T-helper 1 cell treated with Interleukin-12 subunit alpha and Interleukin-12 subunit beta and Interleukin-4 antibody, amounts not matched to agents 30 μg/mL and 1 μg/mL, for 36 hours (primary cell): ENCODE data around the gene VSTM2B.
A peak's percentile ranks its signal among the peaks of the same experiment; 100 is the strongest.

Experiments used
- H3K27ac Mint-ChIP-seq: one replicate; pipeline ENCODE4 v1.8.0; 2021; ENCODE audit warnings: mild to moderate bottlenecking, mixed read lengths
- H3K27me3 Mint-ChIP-seq: one replicate; pipeline ENCODE4 v1.8.0; 2021; ENCODE audit warnings: low read depth, mixed read lengths
- H3K36me3 Mint-ChIP-seq: one replicate; pipeline ENCODE4 v1.8.0; 2021; ENCODE audit warnings: low read depth, mixed read lengths
- H3K4me1 Mint-ChIP-seq: one replicate; pipeline ENCODE4 v1.8.0; 2021; ENCODE audit warnings: low read depth, mixed read lengths
- H3K4me3 Mint-ChIP-seq: one replicate; pipeline ENCODE4 v1.8.0; 2021; ENCODE audit warnings: mild to moderate bottlenecking, moderate library complexity, mixed read lengths
- H3K9me3 Mint-ChIP-seq: one replicate; pipeline ENCODE4 v1.8.0; 2021; ENCODE audit warnings: mixed read lengths

VSTM2B gene

GRCh38 chr19:29516358-29516725 is 9.5 kb upstream of the VSTM2B start:
- no peaks in the 10 kb centered on the region for H3K36me3 Mint-ChIP-seq
- no peak overlapping the region for H3K4me3 Mint-ChIP-seq
- peaks cover 8% of the 10 kb centered on the region for H3K27me3 Mint-ChIP-seq
- H3K4me1 Mint-ChIP-seq = no peaks in the 10 kb centered on the region
- no peak overlapping the region for H3K27ac Mint-ChIP-seq
- H3K9me3 Mint-ChIP-seq = no peaks in the 10 kb centered on the region

- no peaks in the 10 kb centered on the region for H3K4me1 Mint-ChIP-seq
- H3K36me3 Mint-ChIP-seq = no peaks in the 10 kb centered on the region
- H3K9me3 Mint-ChIP-seq = no peaks in the 10 kb centered on the region
- peaks cover 11% of the 10 kb centered on the region for H3K27me3 Mint-ChIP-seq
- H3K4me3 Mint-ChIP-seq = no peak overlapping the region
- H3K27ac Mint-ChIP-seq = no peak overlapping the region
These were observed 8.9 kb upstream of the VSTM2B start for GRCh38 chr19:29516821-29517395.

GRCh38 chr19:29517412-29517811 is 8.4 kb upstream of the VSTM2B start:
- H3K9me3 Mint-ChIP-seq = no peaks in the 10 kb centered on the region
- H3K27ac Mint-ChIP-seq = no peak overlapping the region
- H3K4me1 Mint-ChIP-seq = no peaks in the 10 kb centered on the region
- H3K4me3 Mint-ChIP-seq = no peak overlapping the region
- peaks cover 15% of the 10 kb centered on the region for H3K27me3 Mint-ChIP-seq
- H3K36me3 Mint-ChIP-seq = no peaks in the 10 kb centered on the region

- Mint-ChIP-seq H3K4me1 (no peaks in the 10 kb centered on the region), H3K27me3 (peaks cover 20% of the 10 kb centered on the region), H3K27ac (no peak overlapping the region), H3K4me3 (no peak overlapping the region), H3K36me3 (no peaks in the 10 kb centered on the region), H3K9me3 (no peaks in the 10 kb centered on the region)
These were observed 7.8 kb upstream of the VSTM2B start for GRCh38 chr19:29517946-29518345.

- no peak overlapping the region for H3K4me3 Mint-ChIP-seq
- H3K27me3 Mint-ChIP-seq = peaks cover 32% of the 10 kb centered on the region
- no peak overlapping the region for H3K27ac Mint-ChIP-seq
- no peaks in the 10 kb centered on the region for H3K36me3 Mint-ChIP-seq
- no peaks in the 10 kb centered on the region for H3K4me1 Mint-ChIP-seq
- H3K9me3 Mint-ChIP-seq = no peaks in the 10 kb centered on the region
These were observed 6.6 kb upstream of the VSTM2B start for GRCh38 chr19:29519146-29519545.

GRCh38 chr19:29519931-29520330 is 5.9 kb upstream of the VSTM2B start:
- Mint-ChIP-seq H3K4me3 (no peak overlapping the region), H3K27ac (no peak overlapping the region), H3K27me3 (peaks cover 40% of the 10 kb centered on the region), H3K36me3 (no peaks in the 10 kb centered on the region), H3K4me1 (peaks cover under 1% of the 10 kb centered on the region), H3K9me3 (no peaks in the 10 kb centered on the region)

GRCh38 chr19:29520390-29520789 is 5.4 kb upstream of the VSTM2B start:
- Mint-ChIP-seq H3K4me3 (no peak overlapping the region), H3K9me3 (no peaks in the 10 kb centered on the region), H3K36me3 (no peaks in the 10 kb centered on the region), H3K27me3 (peaks cover 42% of the 10 kb centered on the region), H3K4me1 (peaks cover 1% of the 10 kb centered on the region), H3K27ac (no peak overlapping the region)

- Mint-ChIP-seq H3K27ac (no peak overlapping the region), H3K4me1 (peaks cover 3% of the 10 kb centered on the region), H3K9me3 (no peaks in the 10 kb centered on the region), H3K36me3 (no peaks in the 10 kb centered on the region), H3K27me3 (peaks cover 45% of the 10 kb centered on the region), H3K4me3 (no peak overlapping the region)
These were observed 4.3 kb upstream of the VSTM2B start for GRCh38 chr19:29521291-29522075.

- Mint-ChIP-seq H3K36me3 (peaks cover 5% of the 10 kb centered on the region), H3K4me3 (no peak overlapping the region), H3K27me3 (peaks cover 62% of the 10 kb centered on the region), H3K27ac (no peak overlapping the region), H3K4me1 (peaks cover 11% of the 10 kb centered on the region), H3K9me3 (no peaks in the 10 kb centered on the region)
These were observed 2.2 kb upstream of the VSTM2B start for GRCh38 chr19:29523568-29523967.

GRCh38 chr19:29524201-29524911 is 1.4 kb upstream of the VSTM2B start:
- Mint-ChIP-seq H3K36me3 (peaks cover 5% of the 10 kb centered on the region), H3K4me1 (peaks cover 16% of the 10 kb centered on the region), H3K27ac (no peak overlapping the region), H3K9me3 (no peaks in the 10 kb centered on the region), H3K4me3 (peak overlapping the region; percentile 31), H3K27me3 (peaks cover 70% of the 10 kb centered on the region)

GRCh38 chr19:29524912-29525831 is 622 bp upstream of the VSTM2B start:
- Mint-ChIP-seq H3K9me3 (no peaks in the 10 kb centered on the region), H3K27ac (peak overlapping the region; percentile 52), H3K4me1 (peaks cover 17% of the 10 kb centered on the region), H3K36me3 (peaks cover 5% of the 10 kb centered on the region), H3K27me3 (peaks cover 68% of the 10 kb centered on the region), H3K4me3 (no peak overlapping the region)

GRCh38 chr19:29526730-29527499 is 1.1 kb downstream of the VSTM2B start:
- Mint-ChIP-seq H3K9me3 (no peaks in the 10 kb centered on the region), H3K4me3 (peak overlapping the region; percentile 63), H3K27ac (no peak overlapping the region), H3K27me3 (peaks cover 78% of the 10 kb centered on the region), H3K36me3 (peaks cover 5% of the 10 kb centered on the region), H3K4me1 (peaks cover 19% of the 10 kb centered on the region)

GRCh38 chr19:29527500-29528328 is 1.9 kb downstream of the VSTM2B start:
- H3K9me3 Mint-ChIP-seq = no peaks in the 10 kb centered on the region
- H3K27ac Mint-ChIP-seq = peak overlapping the region; percentile 74
- peak overlapping the region; percentile 73 for H3K4me3 Mint-ChIP-seq
- peaks cover 19% of the 10 kb centered on the region for H3K4me1 Mint-ChIP-seq
- peaks cover 5% of the 10 kb centered on the region for H3K36me3 Mint-ChIP-seq
- peaks cover 80% of the 10 kb centered on the region for H3K27me3 Mint-ChIP-seq
